Mesendoderm (in vitro differentiated cells): ENCODE data around the gene AFAP1.

ENCODE experiments used
- DNase-seq: peaks from one replicate; pipeline ENCODE4 v3.0.0; 2013
- H2AK5ac ChIP-seq: 2 replicates; pipeline ENCODE4 v1.6.1; 2013; ENCODE audit warnings: low read length, inconsistent platforms
- H2BK120ac ChIP-seq: 2 replicates; pipeline ENCODE4 v1.6.1; 2013; ENCODE audit warnings: low read depth, mild to moderate bottlenecking, low read length, moderate library complexity, mixed read lengths
- H2BK15ac ChIP-seq: replicated peaks from 2 replicates; pipeline ENCODE4 v1.6.1; 2013; ENCODE audit warnings: low read depth, mild to moderate bottlenecking, moderate library complexity
- H2BK5ac ChIP-seq: 2 replicates; pipeline ENCODE4 v1.6.1; 2013; ENCODE audit warnings: low read length, inconsistent platforms
- H3K18ac ChIP-seq: 2 replicates; pipeline ENCODE4 v1.6.1; 2013; ENCODE audit warnings: mild to moderate bottlenecking, low read length, mixed read lengths
- H3K23ac ChIP-seq: one replicate; pipeline ENCODE4 v1.6.1; 2013; ENCODE audit warnings: low read length
- H3K27ac ChIP-seq: 2 replicates; pipeline ENCODE4 v1.5.1; 2013; ENCODE audit warnings: low read depth, mild to moderate bottlenecking, inconsistent platforms, low read length, moderate library complexity
- H3K27me3 ChIP-seq: 2 replicates; pipeline ENCODE4 v1.6.1; 2013; ENCODE audit warnings: low read length, control low read depth, mild to moderate bottlenecking, inconsistent platforms; ENCODE audit not compliant: insufficient read depth, poor library complexity
- H3K36me3 ChIP-seq: 2 replicates; pipeline ENCODE4 v1.6.1; 2013; ENCODE audit warnings: low read length, inconsistent platforms; ENCODE audit not compliant: control insufficient read depth, insufficient read depth
- H3K4ac ChIP-seq: one replicate; pipeline ENCODE4 v1.6.1; 2013; ENCODE audit warnings: low read depth, mild to moderate bottlenecking, low read length, moderate library complexity
- H3K4me1 ChIP-seq: 2 replicates; pipeline ENCODE4 v1.6.1; 2013; ENCODE audit warnings: low read depth, low read length, inconsistent platforms; ENCODE audit not compliant: control insufficient read depth
- H3K4me2 ChIP-seq: 2 replicates; pipeline ENCODE4 v1.6.1; 2013; ENCODE audit warnings: low read length
- H3K4me3 ChIP-seq: 2 replicates; pipeline ENCODE4 v1.5.1; 2013; ENCODE audit warnings: mild to moderate bottlenecking, low read length
- H3K56ac ChIP-seq: one replicate; pipeline ENCODE4 v1.6.1; 2013; ENCODE audit warnings: low read length
- H3K79me1 ChIP-seq: 2 replicates; pipeline ENCODE4 v1.6.1; 2013; ENCODE audit warnings: low read length, inconsistent platforms
- H3K79me2 ChIP-seq: 2 replicates; pipeline ENCODE4 v1.6.1; 2013; ENCODE audit warnings: mild to moderate bottlenecking, low read length; ENCODE audit not compliant: control insufficient read depth, insufficient read depth
- H3K9ac ChIP-seq: 2 replicates; pipeline ENCODE4 v1.6.1; 2013; ENCODE audit warnings: low read length, inconsistent platforms
- H4K5ac ChIP-seq: one replicate; pipeline ENCODE4 v1.6.1; 2013; ENCODE audit warnings: low read length
- H4K8ac ChIP-seq: one replicate; pipeline ENCODE4 v1.6.1; 2013; ENCODE audit warnings: low read depth, mild to moderate bottlenecking, control low read depth, low read length, moderate library complexity
- WGBS: extraction: QIAGEN DNeasy Blood & Tissue Kit; methylation state at CpG from one replicate; pipeline ENCODE4 v1.1.7; 2013; ENCODE audit warnings: low lambda C conversion rate, missing lambda C conversion rate; ENCODE audit not compliant: insufficient coverage; ENCODE audit errors: extremely low coverage; 5-methylcytosine and 5-hydroxymethylcytosine counted together

AFAP1 gene

GRCh38 chr4:7880683-7881082, 59.0 kb downstream of the AFAP1 start:
- H3K4me2 ChIP-seq, result no peak overlapping the region
- no CpG with 5 or more reads among the region's 7 CpGs for WGBS
- no peak overlapping the region for H3K56ac ChIP-seq
- no peak overlapping the region for H3K4ac ChIP-seq
- no peak overlapping the region for H3K27ac ChIP-seq
- H3K27me3 ChIP-seq, result no peaks in the 10 kb centered on the region
- peaks cover 38% of the 10 kb centered on the region for H3K79me1 ChIP-seq
- H3K4me1 ChIP-seq, result peaks cover 11% of the 10 kb centered on the region
- H3K23ac ChIP-seq, result no peak overlapping the region
- peak; percentile 56 for DNase-seq
- no peak overlapping the region for H4K5ac ChIP-seq
- H4K8ac ChIP-seq, result no peak overlapping the region
- H2BK5ac ChIP-seq, result no peak overlapping the region
- H3K4me3 ChIP-seq, result no peak overlapping the region
- H3K18ac ChIP-seq, result no peak overlapping the region
- no peak overlapping the region for H2BK15ac ChIP-seq
- no peak overlapping the region for H2AK5ac ChIP-seq
- no peak overlapping the region for H3K9ac ChIP-seq
- peaks cover 62% of the 10 kb centered on the region for H3K79me2 ChIP-seq
- H2BK120ac ChIP-seq, result no peak overlapping the region
- peaks cover 2% of the 10 kb centered on the region for H3K36me3 ChIP-seq

DNA sequence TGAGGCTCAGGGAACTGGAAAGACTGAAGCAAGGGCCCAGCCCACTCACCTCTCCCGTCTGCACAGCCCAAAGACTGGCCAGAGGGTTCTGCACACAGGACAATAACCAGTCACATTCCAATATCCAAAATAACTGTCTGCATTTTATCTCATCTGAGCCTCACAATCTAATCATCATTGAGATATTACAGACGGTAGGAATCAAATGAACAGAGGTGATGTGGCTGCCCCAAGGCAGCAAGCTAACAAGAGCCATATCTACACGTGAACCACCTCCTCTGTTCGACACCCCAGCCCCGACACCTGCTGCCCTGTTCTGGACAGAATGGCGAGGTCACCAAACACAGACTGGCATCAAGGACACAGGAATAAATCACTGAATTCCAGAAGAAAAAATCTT, 60.5 kb downstream of the AFAP1 start:
- Histone ChIP-seq H4K5ac (no peak overlapping the region), H3K27ac (no peak overlapping the region), H3K4ac (no peak overlapping the region), H3K9ac (no peak overlapping the region), H3K4me1 (peaks cover 11% of the 10 kb centered on the region), H3K4me3 (no peak overlapping the region), H2AK5ac (no peak overlapping the region), H2BK15ac (no peak overlapping the region), H3K79me2 (peaks cover 54% of the 10 kb centered on the region), H2BK120ac (no peak overlapping the region), H3K56ac (no peak overlapping the region), H3K18ac (no peak overlapping the region), H3K27me3 (no peaks in the 10 kb centered on the region), H4K8ac (no peak overlapping the region), H2BK5ac (no peak overlapping the region), H3K4me2 (no peak overlapping the region), H3K23ac (no peak overlapping the region), H3K79me1 (peaks cover 33% of the 10 kb centered on the region), H3K36me3 (no peaks in the 10 kb centered on the region)
- WGBS, result no CpG with 5 or more reads among the region's 6 CpGs
- DNase-seq, result no peak

- Histone ChIP-seq H4K8ac (no peak overlapping the region), H3K4me1 (peaks cover 11% of the 10 kb centered on the region), H3K4me3 (no peak overlapping the region), H3K9ac (no peak overlapping the region), H2BK15ac (no peak overlapping the region), H3K79me1 (peaks cover 36% of the 10 kb centered on the region), H3K4ac (no peak overlapping the region), H4K5ac (no peak overlapping the region), H3K36me3 (no peaks in the 10 kb centered on the region), H3K23ac (no peak overlapping the region), H3K27me3 (no peaks in the 10 kb centered on the region), H3K4me2 (no peak overlapping the region), H2BK120ac (no peak overlapping the region), H3K27ac (no peak overlapping the region), H3K79me2 (peaks cover 57% of the 10 kb centered on the region), H2AK5ac (no peak overlapping the region), H3K56ac (no peak overlapping the region), H3K18ac (no peak overlapping the region), H2BK5ac (no peak overlapping the region)
- WGBS, result no CpG with 5 or more reads among the region's 6 CpGs
- DNase-seq, result no peak
Observed at GRCh38 chr4:7878323-7878722, 61.3 kb downstream of the AFAP1 start.

GRCh38 chr4:7877176-7877575, 62.5 kb downstream of the AFAP1 start:
- H2BK15ac ChIP-seq, result no peak overlapping the region
- peaks cover 36% of the 10 kb centered on the region for H3K79me1 ChIP-seq
- no peak overlapping the region for H3K4me3 ChIP-seq
- no peak overlapping the region for H3K4ac ChIP-seq
- WGBS, result no CpG with 5 or more reads among the region's 6 CpGs
- H2AK5ac ChIP-seq, result no peak overlapping the region
- no peaks in the 10 kb centered on the region for H3K36me3 ChIP-seq
- H3K27me3 ChIP-seq, result no peaks in the 10 kb centered on the region
- no peak overlapping the region for H4K8ac ChIP-seq
- H3K27ac ChIP-seq, result no peak overlapping the region
- no peak overlapping the region for H2BK5ac ChIP-seq
- peaks cover 11% of the 10 kb centered on the region for H3K4me1 ChIP-seq
- no peak overlapping the region for H3K23ac ChIP-seq
- H4K5ac ChIP-seq, result no peak overlapping the region
- H3K79me2 ChIP-seq, result peaks cover 54% of the 10 kb centered on the region
- DNase-seq, result no peak
- no peak overlapping the region for H3K56ac ChIP-seq
- H3K4me2 ChIP-seq, result no peak overlapping the region
- H3K9ac ChIP-seq, result no peak overlapping the region
- H2BK120ac ChIP-seq, result no peak overlapping the region
- no peak overlapping the region for H3K18ac ChIP-seq

DNA sequence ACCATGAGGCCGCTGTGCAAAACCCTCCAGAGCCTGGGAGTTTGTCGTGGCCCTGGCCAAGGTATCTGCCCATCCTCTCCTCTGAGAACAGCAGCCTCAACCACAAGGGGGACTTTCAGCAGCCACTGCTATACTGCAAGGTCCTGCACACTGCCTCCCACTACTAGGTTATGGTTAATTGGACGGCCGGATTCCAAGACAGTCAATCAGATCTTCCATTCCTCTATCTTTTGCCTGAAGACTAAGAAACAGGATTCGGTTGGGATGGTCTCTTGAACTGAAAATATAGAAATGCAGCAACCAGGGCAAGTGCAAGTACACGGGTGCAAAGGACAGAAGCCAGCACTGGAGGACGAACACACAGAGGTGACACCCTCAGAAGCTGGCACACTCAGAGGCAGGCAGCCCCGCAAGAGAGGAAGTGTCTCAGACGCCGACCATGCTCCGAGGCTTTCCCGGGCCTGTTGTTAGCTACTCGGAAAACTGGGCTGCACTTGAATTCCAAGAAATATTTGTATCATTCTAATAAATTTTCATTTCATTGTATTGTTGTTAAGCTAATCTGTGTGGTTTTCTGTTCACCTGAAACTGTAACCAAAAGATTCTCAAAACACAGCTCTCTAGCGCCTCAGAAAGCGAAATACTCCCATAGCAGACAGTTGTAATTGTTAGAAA, 63.3 kb downstream of the AFAP1 start:
- Histone ChIP-seq H3K27me3 (no peaks in the 10 kb centered on the region), H3K23ac (no peak overlapping the region), H3K4ac (no peak overlapping the region), H4K5ac (no peak overlapping the region), H3K4me2 (no peak overlapping the region), H2AK5ac (no peak overlapping the region), H3K18ac (no peak overlapping the region), H2BK15ac (no peak overlapping the region), H3K36me3 (no peaks in the 10 kb centered on the region), H3K4me3 (no peak overlapping the region), H3K79me2 (peaks cover 49% of the 10 kb centered on the region), H3K79me1 (peaks cover 37% of the 10 kb centered on the region), H2BK5ac (no peak overlapping the region), H3K9ac (no peak overlapping the region), H3K4me1 (peaks cover 11% of the 10 kb centered on the region), H3K56ac (peak overlapping the region; percentile 35), H2BK120ac (no peak overlapping the region), H4K8ac (no peak overlapping the region), H3K27ac (no peak overlapping the region)
- DNase-seq, result peak; percentile 83
- no CpG with 5 or more reads among the region's 15 CpGs for WGBS

DNA sequence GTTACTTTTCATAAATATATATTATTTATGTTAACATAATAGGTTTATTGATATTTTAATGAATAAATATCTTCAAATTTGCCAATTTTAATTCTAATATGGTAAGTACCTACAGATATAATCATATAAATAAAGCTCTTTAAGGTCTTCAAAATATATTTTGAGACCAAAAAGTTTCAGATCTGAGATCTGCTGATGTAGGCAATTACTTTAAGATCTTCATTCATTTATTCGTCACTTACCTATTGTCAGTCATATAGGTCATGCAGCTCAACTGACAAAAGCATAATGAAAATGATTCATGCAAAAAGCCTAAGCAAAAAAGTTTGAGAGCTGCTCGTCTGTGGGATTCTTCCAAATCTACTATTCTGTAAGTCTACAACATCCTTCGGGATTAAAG, 64.8 kb downstream of the AFAP1 start:
- Histone ChIP-seq H2AK5ac (no peak overlapping the region), H3K36me3 (peaks cover 2% of the 10 kb centered on the region), H3K79me1 (peaks cover 33% of the 10 kb centered on the region), H4K8ac (no peak overlapping the region), H3K4me1 (peaks cover 6% of the 10 kb centered on the region), H2BK5ac (no peak overlapping the region), H2BK15ac (no peak overlapping the region), H3K9ac (no peak overlapping the region), H3K27ac (no peak overlapping the region), H3K56ac (no peak overlapping the region), H3K4ac (no peak overlapping the region), H3K4me2 (no peak overlapping the region), H2BK120ac (no peak overlapping the region), H3K23ac (no peak overlapping the region), H4K5ac (no peak overlapping the region), H3K79me2 (peaks cover 38% of the 10 kb centered on the region), H3K4me3 (no peak overlapping the region), H3K27me3 (no peaks in the 10 kb centered on the region), H3K18ac (no peak overlapping the region)
- DNase-seq, result no peak
- WGBS, result no CpG with 5 or more reads among the region's 3 CpGs
